Stimulated activated CD4-positive, alpha-beta T cell treated with anti-CD3 and anti-CD28 coated beads, Interleukin-2, amount 100 ng/mL, for 48 hours (primary cell): ENCODE measurements around the gene R3HDM2.

ENCODE experiments used
- DNase-seq, 2 donors: peaks; one replicate each; pipeline ENCODE4 v3.0.0-alpha.2; 2020

R3HDM2 gene

DNA sequence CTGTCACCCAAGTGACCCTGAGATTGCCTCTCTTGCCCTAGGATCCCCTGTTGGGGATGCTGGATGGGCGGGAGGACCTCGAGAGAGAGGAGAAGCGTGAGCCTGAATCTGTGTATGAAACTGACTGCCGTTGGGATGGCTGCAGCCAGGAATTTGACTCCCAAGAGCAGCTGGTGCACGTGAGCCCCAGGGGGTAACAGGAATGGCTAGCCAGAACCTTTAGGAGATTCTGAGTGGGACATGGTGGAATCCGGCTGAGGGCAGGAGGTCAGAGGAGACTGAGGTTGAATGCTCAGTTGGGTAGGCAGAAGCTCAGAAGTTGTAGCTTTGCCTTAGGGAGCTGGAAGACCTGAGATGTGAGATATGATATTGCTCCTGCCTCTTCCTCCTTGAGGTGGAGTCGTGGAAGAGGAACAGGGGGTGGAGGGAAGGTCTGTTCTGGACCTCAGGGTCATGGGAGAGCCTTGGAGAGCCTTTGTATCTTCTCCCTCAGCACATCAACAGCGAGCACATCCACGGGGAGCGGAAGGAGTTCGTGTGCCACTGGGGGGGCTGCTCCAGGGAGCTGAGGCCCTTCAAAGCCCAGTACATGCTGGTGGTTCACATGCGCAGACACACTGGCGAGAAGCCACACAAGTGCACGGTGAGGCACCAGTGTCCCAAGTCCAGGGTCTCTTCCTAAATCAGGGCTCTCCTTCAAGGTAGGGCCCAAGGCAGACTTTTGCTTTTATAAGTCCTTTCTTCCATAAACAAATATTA is 35.1 kb upstream of the R3HDM2 start:
- no peak for DNase-seq

DNA sequence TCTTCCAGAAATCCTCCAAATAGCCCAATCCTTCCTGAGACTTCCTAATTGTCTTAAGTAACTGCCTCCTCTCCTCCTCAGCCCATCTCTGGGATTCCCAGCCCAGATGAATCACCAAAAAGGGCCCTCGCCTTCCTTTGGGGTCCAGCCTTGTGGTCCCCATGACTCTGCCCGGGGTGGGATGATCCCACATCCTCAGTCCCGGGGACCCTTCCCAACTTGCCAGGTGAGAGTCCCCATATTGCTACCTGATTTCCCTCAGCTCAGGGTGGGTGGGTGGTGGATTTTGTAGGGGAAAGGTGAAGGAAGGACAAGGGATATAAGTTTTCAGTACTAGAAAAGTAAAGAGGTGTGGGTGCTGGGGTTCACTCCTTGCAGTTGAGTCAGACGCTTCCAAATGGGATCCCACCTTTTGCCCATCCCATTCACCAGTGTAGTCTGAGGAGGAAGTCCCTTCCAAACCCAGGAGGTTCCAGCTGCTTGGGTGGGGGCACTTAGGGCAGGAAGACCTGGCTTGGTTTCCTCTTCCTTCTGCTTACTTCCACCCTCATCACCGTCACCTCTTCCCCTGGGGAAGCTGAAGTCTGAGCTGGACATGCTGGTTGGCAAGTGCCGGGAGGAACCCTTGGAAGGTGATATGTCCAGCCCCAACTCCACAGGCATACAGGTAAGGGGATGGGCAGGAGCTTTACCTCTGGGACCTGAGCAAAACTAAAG is 34.3 kb upstream of the R3HDM2 start:
- DNase-seq: no peak

DNA sequence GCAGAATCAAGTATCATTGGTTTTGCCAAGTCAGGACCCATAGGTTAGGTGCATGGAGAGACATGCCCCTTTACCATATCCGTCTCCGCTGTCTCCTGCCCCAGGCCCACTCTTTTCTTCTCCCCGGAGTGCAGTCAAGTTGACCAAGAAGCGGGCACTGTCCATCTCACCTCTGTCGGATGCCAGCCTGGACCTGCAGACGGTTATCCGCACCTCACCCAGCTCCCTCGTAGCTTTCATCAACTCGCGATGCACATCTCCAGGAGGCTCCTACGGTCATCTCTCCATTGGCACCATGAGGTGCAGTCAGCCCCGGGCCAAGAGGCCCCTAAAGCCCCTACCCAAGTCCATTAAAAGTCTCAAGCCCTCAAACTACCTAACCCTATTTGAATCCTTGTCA is 33.7 kb upstream of the R3HDM2 start:
- DNase-seq: no peak

DNA sequence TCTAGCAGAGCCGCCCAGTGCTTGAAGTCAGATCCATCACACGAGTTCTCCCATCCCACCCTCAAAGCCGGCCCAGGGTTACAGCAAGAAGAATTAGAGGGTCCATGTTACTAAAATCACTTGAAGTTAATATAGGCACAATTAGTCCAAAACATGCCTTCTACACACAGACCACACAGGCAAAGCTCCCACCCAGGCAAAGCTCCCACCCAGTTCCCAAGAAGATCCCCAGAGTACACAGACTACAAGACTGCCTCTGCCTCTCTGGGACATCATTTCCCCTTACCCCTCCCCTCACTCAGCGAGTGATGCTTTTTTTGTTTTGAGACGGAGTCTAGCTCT is 32.0 kb upstream of the R3HDM2 start:
- DNase-seq: no peak

DNA sequence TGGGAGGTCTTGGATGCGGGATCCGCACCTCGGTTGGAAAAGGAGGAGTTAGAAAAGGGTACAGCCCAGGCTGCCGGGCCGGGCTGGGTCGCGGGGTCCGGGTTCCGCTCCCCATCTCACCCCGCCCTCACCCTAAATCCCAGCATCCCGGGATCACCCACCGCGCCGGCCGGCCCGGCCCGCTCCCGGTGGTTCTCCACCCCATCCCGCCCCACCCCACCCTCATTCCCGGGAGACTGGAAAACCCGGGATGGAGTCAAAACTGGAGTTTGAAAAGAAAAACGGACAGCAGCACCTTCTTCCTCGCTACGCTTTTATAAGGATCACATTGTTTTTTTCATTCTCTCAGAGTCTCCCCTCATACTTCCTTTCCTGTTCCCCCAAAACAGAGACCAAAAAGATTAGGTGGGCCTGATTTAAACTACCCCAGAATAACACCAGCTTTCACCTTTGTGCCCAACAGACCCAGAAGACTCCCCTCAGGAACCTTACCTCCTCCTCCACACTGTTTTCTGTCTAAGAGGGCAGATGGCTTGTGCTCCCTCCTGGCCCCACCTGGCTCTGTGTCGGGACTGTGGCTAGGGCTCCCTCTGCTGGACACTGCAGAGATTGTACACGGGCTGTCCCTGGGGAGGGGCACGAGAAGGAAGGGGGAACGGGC is 31.5 kb upstream of the R3HDM2 start:
- DNase-seq: peak; percentile 89 to 92

DNA sequence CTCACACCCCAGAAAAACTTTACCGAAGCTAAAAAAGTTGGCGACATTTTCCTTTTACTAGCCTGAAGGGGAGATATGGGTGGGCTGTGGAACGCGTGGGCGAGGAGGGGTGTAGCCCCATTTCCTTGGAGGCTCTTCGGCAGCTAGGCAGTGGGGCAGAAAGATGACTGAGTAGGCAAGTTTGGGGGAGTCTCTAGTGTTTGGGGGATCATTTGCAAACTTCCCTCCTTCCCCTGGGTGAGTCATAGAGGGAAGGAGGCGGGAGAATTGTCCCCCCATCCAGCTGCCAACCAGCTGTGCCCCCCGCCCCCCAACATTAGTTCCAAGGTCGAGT is 31.0 kb upstream of the R3HDM2 start:
- DNase-seq: no peak

DNA sequence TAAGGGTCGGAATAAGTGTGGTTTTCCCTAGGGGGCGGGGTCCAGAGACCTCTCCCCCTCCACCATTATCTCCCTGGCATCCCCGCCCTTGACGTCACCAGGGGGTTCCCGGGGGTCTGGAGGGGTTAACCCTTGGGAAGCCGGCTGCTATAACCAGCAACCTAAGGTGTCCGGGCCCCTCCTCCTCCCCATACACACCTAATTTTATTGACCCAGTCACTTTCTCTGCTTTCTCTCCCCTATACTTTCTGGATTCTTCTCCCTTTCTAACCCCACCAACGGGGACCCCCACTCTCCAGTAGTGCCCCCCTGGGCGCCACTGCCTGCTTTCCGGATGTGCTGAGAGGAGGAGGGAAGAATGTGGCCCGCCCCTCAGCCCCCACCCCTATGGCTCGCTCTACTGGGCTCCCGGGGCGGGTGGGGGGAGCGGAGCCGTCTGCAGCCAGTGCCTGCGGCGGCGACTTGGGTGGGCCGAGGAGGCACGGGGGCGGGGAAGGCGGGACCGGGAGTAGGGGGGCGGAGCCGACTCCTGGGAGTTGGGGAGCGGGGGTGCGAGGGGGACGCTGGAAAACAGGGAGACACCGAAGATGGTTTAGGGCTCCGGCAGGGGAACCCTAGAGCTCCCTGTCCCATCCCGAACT is 30.6 kb upstream of the R3HDM2 start:
- no peak for DNase-seq

DNA sequence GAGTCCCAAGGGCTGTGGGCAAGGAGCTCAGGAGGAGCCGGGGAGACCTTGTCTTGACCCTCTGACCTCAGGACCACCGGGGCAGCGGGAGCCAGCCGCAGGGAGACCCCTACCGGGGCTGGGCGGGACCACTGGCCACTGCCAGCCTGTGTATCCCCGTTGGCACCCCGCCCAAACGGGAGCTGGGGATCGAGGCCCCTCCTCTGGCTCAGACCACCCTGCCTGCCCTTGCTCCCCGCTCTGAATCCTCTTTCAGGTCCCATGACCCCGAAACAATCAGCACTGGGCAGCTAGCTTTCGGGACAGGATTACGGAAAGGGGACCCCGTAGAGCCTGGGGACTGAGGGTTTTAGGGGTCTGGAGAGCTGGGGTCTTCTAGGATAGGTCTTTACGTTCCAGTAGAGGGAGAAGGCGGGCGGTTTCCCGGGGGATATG is 30.0 kb upstream of the R3HDM2 start:
- no peak for DNase-seq

DNA sequence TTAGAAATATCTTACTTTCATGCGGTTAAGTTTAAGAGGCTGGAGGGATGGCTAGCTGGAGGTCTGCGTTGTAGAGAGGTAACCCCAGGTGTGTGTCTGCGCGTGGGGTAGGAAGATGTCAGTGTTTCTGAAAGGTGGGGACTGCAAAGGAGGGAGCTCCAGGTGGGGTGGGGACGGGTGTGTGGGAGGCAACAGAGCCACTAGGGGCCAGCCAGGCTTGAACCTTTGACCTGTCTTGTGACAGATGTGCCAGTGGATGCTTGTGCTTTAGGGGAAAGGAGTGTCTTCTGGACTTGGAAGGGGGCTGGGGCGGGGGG is 29.6 kb upstream of the R3HDM2 start:
- DNase-seq: no peak

DNA sequence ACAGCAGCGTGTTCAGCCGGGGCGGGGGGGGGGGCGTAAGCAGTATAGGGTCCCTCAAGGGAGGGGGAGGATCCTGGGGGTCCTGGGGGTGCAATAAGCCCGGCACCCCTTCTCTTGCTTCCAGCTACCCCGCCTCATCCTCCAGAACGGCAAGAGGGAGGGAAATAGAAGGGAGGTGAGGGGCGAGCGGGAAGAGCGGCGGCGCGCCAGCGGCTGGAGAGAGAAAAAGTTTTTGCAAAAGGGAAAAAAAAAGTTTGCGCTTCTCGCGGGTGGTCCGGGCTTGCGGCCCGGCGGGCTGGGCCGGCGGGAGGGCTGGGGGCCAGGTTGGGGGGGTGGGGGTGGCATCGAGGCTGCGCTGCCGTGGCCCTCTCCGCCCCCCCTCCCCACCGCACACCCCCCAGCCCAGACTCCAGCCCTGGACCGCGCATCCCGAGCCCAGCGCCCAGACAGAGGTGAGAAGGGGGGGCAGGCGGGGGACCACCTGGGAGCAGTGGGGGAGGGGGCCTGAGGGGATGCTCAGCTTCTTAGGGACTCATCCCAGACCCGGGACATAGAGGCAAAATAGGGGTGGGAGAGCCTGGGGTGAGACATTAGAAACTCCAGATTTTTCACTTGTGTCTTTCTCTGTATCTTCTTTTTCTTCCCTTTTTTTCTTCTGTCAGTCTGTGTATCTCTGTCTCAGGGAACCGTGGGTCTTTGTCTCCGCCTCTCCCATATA is 29.1 kb upstream of the R3HDM2 start, which contains the start of gene GLI1:
Gene GLI1 (plus strand): TSS at position 36 of the 718 bp plus-strand sequence. CDS start 3,907 bp downstream, outside the sequence.
- no peak for DNase-seq

DNA sequence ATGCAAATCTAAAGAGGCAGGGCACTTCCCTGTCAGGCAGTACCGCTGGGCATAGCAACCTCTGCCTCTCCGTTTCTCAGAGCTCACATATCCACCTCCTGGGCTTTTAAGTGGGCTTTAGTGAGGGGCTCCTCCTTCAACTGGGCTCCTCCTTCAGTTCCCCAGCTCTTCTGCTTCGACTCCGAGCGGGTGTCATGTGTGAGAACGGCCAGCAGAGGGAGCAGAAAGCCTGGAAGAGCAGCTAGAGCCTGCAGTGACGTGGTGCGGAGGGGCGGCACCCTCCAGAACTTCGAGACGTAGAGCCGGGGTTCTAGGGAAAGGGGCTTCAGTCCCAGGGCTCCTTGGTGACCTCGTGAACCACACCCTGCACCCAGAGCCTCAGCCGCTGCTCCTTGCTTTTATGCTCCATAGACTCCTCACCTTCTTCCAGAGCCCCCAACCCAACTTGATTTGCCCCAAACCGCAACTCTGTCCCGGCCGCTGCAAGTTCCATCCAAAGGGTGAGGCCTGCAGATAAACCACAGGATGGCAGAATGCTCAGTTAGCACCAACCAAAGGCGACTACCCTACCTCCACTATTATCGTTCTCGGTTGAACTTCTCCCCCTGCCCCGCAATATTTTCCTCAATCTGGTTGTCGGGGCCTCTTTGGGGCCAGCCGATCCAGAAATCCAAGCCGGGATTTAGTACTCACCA is 28.4 kb upstream of the R3HDM2 start:
- peak; percentile 95 to 97 for DNase-seq

DNA sequence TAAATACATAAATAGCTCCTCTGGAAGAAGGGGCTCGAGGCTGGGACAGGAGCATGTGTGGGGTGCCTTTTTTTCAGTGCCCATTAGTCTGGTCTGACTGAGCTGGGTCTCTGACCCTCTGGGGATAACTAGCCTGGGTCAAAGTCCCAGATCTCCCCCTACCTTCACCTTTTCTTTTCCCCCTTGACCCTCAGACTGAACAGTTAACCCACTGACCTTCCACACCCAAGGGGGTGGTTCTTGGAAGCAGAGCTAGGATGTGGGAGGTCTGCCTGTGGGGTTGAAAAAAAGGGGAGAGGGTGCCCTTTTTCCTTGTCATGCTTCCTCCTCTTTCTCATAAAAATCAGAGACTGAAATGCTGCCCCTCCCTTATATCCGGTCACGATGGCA is 27.8 kb upstream of the R3HDM2 start:
- no peak for DNase-seq

DNA sequence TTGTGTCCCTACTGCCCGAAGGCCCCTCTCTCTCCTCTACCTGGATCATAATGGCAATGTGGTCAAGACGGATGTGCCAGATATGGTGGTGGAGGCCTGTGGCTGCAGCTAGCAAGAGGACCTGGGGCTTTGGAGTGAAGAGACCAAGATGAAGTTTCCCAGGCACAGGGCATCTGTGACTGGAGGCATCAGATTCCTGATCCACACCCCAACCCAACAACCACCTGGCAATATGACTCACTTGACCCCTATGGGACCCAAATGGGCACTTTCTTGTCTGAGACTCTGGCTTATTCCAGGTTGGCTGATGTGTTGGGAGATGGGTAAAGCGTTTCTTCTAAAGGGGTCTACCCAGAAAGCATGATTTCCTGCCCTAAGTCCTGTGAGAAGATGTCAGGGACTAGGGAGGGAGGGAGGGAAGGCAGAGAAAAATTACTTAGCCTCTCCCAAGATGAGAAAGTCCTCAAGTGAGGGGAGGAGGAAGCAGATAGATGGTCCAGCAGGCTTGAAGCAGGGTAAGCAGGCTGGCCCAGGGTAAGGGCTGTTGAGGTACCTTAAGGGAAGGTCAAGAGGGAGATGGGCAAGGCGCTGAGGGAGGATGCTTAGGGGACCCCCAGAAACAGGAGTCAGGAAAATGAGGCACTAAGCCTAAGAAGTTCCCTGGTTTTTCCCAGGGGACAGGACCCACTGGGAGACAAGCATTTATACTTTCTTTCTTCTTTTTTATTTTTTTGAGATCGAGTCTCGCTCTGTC is 26.1 kb upstream of the R3HDM2 start:
- no peak for DNase-seq

DNA sequence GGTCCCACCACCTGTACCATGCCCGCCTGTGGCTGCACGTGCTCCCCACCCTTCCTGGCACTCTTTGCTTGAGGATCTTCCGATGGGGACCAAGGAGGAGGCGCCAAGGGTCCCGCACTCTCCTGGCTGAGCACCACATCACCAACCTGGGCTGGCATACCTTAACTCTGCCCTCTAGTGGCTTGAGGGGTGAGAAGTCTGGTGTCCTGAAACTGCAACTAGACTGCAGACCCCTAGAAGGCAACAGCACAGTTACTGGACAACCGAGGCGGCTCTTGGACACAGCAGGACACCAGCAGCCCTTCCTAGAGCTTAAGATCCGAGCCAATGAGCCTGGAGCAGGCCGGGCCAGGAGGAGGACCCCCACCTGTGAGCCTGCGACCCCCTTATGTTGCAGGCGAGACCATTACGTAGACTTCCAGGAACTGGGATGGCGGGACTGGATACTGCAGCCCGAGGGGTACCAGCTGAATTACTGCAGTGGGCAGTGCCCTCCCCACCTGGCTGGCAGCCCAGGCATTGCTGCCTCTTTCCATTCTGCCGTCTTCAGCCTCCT is 25.4 kb upstream of the R3HDM2 start:
- DNase-seq: peak in 1 of 2 donors; percentile 44

DNA sequence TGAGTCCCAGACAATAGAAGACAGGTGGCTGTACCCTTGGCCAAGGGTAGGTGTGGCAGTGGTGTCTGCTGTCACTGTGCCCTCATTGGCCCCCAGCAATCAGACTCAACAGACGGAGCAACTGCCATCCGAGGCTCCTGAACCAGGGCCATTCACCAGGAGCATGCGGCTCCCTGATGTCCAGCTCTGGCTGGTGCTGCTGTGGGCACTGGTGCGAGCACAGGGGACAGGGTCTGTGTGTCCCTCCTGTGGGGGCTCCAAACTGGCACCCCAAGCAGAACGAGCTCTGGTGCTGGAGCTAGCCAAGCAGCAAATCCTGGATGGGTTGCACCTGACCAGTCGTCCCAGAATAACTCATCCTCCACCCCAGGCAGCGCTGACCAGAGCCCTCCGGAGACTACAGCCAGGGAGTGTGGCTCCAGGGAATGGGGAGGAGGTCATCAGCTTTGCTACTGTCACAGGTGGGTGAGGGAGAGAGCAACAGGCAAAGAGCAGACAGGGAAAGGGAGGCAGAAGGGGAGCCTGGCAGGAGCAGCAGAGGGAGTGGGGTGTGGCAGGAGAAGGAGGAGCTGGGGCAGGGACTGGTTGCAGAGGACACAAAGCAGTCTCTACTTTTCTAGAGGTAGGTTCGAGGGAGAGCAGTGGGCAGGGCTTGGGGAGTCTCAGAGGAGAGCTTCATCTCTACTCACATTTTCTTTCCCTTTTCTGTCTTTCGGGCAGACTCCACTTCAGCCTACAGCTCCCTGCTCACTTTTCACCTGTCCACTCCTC is 24.7 kb upstream of the R3HDM2 start:
- DNase-seq: no peak

DNA sequence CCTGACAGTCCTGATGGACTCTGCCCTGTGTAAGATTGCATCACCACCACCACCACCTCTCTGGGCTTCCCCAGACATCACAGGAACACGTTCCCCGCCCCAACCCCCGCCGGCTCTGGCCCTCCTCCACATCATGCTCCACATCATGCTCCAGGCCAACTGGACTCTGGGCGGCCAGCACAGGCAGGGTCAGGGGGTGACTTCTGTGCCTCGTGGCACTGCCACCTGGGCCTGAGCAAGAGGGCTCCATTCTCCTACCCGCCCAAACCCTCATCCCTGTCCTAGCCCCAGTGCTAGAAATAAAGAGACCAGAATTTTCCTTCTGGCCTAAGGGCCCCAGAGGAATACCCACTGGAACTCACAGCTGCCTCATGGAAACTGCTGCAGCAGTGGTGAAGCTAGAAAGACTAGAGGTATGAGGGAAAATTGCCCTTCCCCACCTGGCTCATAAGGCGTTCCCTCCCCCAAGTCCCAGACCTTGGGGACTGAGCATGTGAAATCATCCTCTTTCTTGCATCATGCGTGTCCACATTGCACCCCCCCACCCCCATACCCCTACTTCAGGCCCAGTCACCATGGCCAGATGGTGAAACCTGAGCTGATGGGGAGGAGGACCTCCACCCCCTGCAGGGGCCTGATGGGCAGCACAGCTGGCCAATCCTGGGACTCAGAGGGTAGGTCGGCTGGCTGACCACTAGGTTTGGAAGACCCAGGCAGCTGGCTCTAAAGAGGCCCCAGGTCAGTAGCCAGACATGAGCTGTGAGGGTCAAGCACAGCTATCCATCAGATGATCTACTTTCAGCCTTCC is 23.9 kb upstream of the R3HDM2 start, which contains the start of gene INHBE:
Gene INHBE (plus strand): TSS at position 742 of the 808 bp plus-strand sequence. CDS start 230 bp downstream, outside the sequence.
- DNase-seq: no peak

DNA sequence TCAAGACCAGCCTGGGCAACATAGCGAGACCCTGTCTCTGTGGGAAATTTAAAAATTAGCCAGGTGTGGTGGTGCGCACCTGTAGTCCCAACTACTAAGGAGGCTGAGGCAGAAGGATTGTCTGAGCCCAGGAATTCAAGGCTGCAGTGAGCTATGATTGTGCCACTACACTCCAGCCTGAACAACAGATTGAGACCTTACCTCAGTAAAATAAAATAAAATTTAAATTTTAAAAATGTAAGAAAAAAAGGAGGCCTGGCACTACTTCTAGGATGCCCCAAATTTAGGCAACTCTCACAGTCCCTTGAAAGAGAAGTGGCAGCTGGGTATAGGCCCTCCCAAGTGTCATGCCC is 23.3 kb upstream of the R3HDM2 start:
- no peak for DNase-seq

DNA sequence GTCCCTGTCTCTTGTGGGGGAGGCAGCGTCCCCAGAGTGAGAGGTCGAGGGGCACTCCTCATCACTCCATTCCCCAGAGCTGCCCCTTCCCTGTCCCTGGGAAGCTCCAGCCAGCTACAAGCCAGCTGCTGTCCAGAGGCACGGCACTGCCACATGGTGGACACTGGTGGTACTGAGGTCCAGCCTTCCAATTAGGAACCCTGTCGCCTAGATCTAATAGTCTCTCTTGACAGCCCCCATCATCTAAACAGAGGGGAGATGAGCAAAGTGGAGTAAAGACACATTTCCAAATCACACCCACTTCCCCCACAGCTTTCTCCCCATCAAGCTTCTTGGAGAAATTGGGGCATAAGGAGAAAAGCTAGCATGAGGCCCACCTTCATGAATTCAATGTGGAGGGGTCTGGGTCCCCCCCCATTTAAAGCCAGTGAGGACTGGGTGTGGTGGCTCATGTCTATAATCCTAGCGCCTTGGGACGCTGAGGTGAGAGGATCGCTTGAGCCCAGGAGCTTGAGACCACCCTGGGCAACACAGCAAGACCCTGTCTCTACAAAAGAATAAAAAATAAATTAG is 22.2 kb upstream of the R3HDM2 start:
- DNase-seq: peak; percentile 63 to 70
